ENCODE results near the gene ELOVL7.
A peak's percentile ranks its signal among the peaks of the same experiment; 100 is the strongest.
"Not testable (repeated sequence)": the region's sequence is repeated elsewhere in the genome, so short reads cannot be mapped to it uniquely, and the experiment has no call there.

Gene ELOVL7

DNA sequence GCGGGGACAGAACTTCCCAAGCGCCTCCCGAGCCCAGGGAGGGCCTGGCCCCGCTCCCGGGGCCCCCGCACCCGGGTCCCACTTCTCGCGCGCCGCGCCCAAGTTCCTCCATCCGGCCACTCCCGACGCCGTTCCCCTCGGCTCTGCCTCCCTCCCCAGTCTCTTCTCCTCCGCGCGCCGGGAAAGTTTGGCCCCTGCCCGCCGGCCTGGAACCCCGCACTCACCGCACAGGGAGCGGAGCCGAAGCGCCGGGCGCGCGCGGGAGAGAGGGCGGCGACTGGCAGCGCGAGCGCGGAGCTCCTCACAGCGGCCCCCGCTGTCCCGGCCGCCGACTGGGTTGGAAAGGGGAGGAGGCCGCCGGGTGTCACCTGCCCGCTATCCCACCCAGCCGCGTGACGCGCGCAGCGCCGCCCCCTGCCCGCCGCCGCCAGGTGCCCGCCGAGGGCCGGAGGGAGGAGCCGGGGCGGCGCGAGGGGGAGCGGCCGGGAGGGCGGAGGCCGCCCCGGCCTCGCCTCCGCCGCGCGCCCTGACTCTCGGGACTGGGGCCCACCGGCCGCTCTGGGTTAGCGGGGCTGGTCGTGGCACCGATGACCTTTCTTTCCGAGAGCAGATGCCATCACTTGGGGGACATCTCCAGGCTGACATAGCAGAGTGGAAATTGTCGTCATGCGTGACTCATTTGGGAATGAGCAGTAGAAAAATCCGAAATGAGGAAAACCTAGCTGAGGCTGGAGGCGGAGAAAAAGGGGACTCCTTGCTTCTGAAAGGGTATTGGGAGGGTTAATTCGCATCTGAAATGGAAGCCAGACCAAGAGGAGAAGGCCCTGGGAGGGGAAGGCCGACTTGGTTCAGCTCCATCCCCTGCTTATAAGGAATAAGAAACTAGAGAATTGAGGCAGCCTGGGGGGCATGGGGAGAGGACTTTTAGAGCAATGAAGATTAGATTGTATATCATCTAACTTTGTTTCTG lies at the start of gene ELOVL7:
Gene ELOVL7 (minus strand): TSS at position 334 of the 970 bp plus-strand sequence. CDS start 56,872 bp downstream, outside the sequence.
- DNase-seq, result peak; percentile 19

- no peak for DNase-seq
These were observed 49.5 kb upstream of the ELOVL7 start for GRCh38 chr5:60893521-60893920.

- no peak for DNase-seq
These were observed 47.6 kb upstream of the ELOVL7 start for GRCh38 chr5:60891667-60892066.

DNA sequence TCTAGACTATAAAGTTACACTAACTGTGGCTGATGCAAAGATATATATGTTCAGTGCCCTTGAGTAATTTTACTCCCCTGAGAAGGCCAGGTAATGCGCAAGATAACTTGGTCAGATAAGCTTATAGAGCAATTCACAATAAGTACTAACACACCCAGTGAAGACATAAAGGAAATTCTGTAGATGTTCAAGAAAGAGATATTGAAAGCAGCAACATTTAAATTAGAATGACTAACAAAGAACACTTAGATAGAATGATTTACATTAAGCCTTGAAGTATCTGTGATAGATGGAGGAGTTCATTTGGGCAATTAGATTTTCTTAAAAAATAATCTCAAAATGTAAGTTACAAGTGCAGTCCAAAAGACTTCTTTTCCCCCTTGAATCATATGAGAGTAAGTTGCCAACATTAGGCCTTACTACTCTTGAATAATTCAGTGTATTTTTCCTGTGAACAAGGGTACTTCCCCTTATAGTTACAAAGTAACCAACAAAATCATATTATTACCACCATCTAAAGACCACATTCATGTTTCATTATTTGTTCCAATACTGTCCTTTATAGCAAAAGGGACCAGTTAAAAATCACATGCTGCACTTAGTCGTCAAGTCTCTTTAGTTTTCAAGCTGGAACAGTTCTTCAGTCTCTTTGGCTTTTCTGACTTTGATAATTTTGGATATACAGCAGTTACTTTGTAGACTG lies 44.4 kb upstream of the ELOVL7 start:
- no peak for DNase-seq

GRCh38 chr5:60887746-60888145 lies 43.7 kb upstream of the ELOVL7 start:
- DNase-seq, result no peak

DNA sequence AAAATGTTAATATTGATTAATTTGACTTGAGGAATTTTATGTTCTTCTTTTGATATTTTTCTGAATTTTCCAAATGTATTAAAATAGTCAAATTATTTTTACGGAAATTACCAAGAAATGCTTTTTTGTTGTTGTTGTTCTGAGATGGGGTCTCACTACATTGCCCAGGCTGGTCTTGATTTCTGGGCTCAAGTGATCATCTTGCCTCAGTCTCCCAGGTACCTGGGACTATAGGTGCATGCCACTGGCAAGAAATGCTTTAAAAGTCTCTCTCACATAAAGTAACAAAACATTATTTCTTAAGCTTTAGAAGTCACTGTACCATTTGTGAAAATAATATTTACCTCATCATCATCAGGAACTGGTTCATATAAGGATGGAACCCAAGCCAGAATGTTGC lies 43.0 kb upstream of the ELOVL7 start:
- no peak for DNase-seq

DNA sequence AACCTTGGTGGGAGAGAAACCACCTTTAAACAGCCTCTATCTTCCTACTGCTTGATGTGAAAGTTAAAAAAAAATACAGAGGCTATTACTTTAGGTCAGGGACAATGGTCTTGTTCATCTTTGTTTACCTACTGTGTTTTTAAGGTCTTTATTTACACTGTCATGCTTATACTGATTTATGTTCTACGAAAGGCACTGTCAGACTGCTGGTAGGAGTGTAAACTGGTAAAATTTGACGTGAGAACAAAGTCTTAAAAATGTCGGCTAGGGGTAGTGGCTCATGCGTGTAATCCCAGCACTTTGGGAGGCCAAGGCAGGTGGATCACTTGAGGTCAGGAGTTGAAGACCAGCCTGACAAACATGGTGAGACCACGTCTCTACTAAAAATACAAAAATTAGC lies 42.1 kb upstream of the ELOVL7 start:
- DNase-seq, result no peak

- no peak for DNase-seq
These were observed 39.2 kb upstream of the ELOVL7 start for GRCh38 chr5:60883229-60883628.

DNA sequence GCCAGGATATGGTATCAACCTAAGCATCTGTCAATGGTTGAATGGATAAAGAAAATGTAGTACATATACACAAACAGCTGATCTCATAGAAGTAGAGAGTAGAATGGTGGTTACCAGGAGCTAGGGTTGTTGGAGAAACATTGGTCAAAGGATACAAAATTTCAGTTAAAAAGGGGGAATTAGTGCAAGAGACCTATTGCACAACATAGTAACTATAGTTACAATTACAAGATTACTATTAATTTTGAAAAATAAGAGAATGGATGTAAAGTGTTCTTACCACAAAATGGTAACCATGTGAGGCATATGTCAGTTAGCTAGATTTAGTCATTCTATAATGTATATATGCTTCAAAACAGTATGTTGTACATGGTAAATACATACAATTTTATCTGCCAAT lies 28.8 kb upstream of the ELOVL7 start:
- DNase-seq, result no peak

DNA sequence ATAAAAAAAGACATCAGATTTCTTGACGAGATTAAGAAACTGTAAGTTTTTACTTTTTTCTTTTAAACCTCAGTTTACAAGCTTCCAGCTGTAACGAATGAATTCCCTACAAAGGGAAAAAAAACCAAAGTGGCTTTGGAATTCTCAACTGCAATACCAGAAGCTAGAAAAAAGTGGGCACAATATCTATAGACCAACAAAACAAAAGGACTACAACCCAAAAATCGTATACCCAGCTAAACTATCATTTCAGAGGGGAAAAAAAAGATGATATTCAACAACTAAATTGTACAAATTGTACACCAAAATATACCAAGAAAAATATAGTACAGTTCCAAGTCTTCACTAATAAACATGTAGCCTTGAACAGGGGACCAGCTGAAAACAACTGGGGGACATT lies 26.8 kb upstream of the ELOVL7 start:
- DNase-seq, result no peak

- DNase-seq, result not testable (repeated sequence)
These were observed 16.5 kb upstream of the ELOVL7 start for GRCh38 chr5:60860572-60860971.

GRCh38 chr5:60856066-60856465 lies 12.0 kb upstream of the ELOVL7 start:
- DNase-seq, result no peak

GRCh38 chr5:60852940-60853339 lies 8.9 kb upstream of the ELOVL7 start:
- no peak for DNase-seq

DNA sequence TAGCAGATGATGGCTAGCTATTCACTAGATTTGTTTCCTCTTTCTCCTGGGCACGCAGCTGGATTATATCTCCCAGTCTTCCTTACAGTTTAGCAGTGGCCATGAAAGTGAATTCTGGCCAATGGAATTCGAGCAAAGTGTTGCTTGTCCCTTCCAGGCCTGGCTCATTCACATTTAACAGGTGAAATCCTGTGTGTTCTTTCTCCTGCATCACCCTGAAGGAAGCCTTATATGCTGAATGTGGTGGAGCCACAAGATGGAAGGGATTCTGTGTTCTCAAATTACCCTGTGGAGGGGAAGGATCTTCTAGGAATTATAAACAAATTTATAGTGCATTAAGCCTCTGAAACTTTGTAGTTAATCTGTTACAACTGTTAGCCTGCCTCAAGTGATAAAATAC lies 8.2 kb upstream of the ELOVL7 start:
- no peak for DNase-seq

- no peak for DNase-seq
These were observed 7.6 kb upstream of the ELOVL7 start for GRCh38 chr5:60851626-60852025.

DNA sequence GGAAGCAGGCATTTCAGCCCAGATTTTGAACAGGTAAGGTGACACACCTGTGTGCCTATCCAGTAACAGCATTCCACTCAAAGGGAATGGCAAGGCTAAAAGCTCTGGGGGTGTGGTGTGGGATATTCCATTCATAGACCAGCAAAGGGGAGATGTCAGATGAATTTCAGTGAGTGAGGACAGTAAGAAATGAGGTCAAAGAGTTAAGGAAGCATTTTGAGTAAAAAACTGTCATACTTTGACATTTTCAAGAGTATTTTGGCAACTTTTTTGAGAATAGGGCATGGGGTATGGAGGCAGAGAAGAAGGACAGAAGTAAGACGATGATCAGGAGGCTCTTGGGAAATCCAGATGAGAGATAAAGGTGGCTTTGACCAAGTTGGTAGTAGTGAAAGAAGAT lies 2.2 kb upstream of the ELOVL7 start:
- no peak for DNase-seq

GRCh38 chr5:60843386-60843935 lies 608 bp downstream of the ELOVL7 start:
- no peak for DNase-seq

DNA sequence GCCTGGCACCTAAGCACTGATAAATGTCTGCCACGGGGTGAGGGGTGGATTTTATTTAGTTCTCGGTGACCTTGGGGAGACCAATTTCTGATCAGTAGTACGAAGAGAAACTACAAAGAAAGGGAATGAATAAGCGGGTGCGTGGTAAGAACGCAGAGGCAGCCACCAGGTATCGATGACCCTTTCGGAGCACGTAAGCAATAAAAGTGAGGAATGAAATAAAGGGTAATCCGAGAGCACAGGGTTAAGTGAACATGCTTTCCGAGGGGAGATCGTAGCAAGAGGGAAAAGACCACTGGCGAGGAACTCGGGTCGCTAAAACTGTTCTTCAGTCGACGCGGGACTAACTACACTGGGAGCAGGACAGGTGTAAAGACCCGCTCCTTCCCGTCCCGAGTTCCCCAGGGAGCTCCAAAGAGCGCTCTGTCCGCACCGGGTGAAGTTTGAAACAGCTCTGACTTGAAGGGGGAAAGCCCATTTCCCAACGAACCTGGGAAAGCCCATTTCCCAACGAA lies 1.1 kb downstream of the ELOVL7 start:
- DNase-seq, result no peak

GRCh38 chr5:60841361-60841760 lies 2.7 kb downstream of the ELOVL7 start:
- no peak for DNase-seq

DNA sequence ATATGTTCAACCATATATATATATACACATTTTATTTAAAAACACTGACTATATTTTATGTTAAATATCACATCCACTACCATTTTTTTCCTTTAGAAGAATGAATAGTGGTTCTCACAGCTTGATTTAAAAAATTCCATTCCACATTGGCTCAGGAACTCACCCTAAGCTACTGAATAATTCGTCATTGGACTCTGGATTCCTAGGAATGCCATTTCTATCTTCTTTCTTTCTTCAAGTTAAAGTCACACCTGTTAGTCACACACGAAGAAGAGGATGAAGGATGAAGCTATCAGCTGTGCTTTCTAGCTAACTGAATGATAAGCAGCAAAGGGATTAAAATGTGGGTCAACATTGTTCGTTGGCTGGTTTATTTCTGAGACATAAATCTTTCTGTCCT lies 7.9 kb downstream of the ELOVL7 start:
- DNase-seq, result no peak

DNA sequence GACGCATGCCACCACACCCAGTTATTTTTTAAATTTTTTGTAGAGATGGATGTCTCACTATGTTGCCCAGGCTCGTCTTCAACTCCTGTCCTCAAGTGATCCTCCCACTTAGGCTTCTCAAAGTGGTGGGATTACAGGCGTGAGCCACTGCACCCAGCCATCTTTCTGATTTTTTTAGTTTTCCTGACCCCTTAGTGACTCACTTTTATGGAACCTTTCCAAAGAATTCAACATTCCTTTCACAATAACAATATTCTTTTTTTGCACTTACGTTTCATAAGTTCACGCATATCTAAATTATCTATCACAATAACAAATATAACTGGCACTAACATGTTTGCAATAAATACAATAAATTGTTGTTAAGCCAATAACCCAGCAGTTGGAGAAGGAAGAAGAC lies 8.5 kb downstream of the ELOVL7 start:
- DNase-seq, result no peak

GRCh38 chr5:60833520-60833919 lies 10.5 kb downstream of the ELOVL7 start:
- DNase-seq, result no peak

GRCh38 chr5:60830581-60831127 lies 13.4 kb downstream of the ELOVL7 start:
- DNase-seq, result no peak
